ENCODE data around the gene FMNL3. TPM values are rescaled to one million over a fixed set of nuclear protein-coding genes. Genes with fewer than 3 reads are reported as not detected.

The FMNL3 gene
- total RNA-seq, 1 donor from 2014 or later = 11.0 TPM

DNA sequence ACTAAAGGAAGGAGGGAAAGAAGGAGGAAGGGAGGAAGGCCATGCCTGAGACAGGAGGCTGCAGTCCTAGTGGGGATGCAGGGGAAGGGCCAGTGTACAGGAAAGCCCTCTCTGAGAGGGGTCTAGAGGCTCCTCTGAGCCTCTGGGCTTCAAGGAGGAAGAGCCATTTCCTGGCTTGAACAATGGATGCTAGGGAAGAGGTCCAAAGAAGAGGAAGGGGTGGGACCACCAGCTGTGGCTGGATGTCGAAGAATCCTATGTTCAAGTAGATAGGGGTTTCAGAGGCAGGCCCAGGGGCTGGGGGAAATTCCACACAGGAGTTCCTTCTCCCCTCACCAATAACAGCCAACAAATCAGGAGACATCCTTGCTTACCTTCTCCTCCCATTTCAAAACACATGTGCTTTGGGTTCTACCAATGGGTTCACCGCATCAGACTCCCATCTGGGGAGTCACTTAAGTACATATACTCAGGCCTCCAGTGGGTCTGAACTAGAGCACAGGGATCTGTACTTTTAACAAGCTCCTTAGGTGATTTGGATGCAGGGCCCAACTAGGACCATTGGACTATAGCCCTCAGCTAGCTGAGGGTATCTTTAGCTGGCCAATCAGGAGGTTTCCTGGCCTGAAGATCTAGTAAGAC is 51.5 kb downstream of the FMNL3 start:
- Histone ChIP-seq H3K4me1 (no peaks in the 10 kb centered on the region), H3K9me3 (no peaks in the 10 kb centered on the region), H3K36me3 (peaks cover 0 to 17% of the 10 kb centered on the region in 2 donors), H3K27ac (no peak overlapping the region), H3K27me3 (no peaks in the 10 kb centered on the region), H3K4me3 (no peak overlapping the region)
- no peak for DNase-seq (ENCODE audit: extremely low spot score in 2 of 2)
- intact Hi-C loops (cut with DNase I) = no loop called here
- TF ChIP-seq POLR2A (IDR thresholded peaks at IDR 0.05) (no peak), POLR2AphosphoS5 (IDR thresholded peaks at IDR 0.05; ENCODE audit: insufficient read depth in 1 of 2, low read depth in 1 of 2) (no peak)
- TF ChIP-seq, protein P1, sequence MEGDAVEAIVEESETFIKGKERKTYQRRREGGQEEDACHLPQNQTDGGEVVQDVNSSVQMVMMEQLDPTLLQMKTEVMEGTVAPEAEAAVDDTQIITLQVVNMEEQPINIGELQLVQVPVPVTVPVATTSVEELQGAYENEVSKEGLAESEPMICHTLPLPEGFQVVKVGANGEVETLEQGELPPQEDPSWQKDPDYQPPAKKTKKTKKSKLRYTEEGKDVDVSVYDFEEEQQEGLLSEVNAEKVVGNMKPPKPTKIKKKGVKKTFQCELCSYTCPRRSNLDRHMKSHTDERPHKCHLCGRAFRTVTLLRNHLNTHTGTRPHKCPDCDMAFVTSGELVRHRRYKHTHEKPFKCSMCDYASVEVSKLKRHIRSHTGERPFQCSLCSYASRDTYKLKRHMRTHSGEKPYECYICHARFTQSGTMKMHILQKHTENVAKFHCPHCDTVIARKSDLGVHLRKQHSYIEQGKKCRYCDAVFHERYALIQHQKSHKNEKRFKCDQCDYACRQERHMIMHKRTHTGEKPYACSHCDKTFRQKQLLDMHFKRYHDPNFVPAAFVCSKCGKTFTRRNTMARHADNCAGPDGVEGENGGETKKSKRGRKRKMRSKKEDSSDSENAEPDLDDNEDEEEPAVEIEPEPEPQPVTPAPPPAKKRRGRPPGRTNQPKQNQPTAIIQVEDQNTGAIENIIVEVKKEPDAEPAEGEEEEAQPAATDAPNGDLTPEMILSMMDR (IDR thresholded peaks at IDR 0.05) = no peak

DNA sequence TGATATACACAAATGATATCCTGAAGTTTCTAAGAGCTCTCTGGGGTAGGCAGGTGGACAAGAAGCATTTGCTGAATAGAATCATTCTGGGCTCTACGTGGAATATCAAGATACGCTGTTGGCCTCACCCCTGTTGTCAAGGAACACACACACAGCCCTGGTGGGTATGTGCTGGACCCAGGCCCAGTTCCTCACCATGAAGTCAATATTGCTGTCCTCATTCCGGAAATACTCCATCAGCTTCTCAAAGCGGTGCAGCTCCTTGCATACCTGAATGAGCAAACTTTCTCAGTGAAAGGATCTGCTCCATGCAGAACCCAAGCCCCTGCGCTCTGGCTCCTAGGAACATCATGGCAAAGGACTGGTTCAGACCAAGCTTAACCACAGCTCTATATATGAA is 52.5 kb downstream of the FMNL3 start:
- peaks cover 0 to 23% of the 10 kb centered on the region in 2 donors for H3K36me3 ChIP-seq
- H3K27ac ChIP-seq = no peak overlapping the region
- no peak overlapping the region for H3K4me3 ChIP-seq
- intact Hi-C loops (cut with DNase I) = no loop called here
- no peaks in the 10 kb centered on the region for H3K4me1 ChIP-seq
- H3K27me3 ChIP-seq = no peaks in the 10 kb centered on the region
- no peak for DNase-seq (ENCODE audit: extremely low spot score in 2 of 2)
- TF ChIP-seq POLR2A (IDR thresholded peaks at IDR 0.05) (no peak), POLR2AphosphoS5 (IDR thresholded peaks at IDR 0.05; ENCODE audit: insufficient read depth in 1 of 2, low read depth in 1 of 2) (no peak)
- TF ChIP-seq, protein P1 (IDR thresholded peaks at IDR 0.05) = no peak
- H3K9me3 ChIP-seq = no peaks in the 10 kb centered on the region

GRCh38 chr12:49652921-49653520 is 54.2 kb downstream of the FMNL3 start:
- H3K36me3 ChIP-seq = peaks cover 0 to 30% of the 10 kb centered on the region in 2 donors
- no peak overlapping the region for H3K4me3 ChIP-seq
- DNase-seq (ENCODE audit: extremely low spot score in 2 of 2) = no peak
- H3K27ac ChIP-seq = no peak overlapping the region
- no peaks in the 10 kb centered on the region for H3K9me3 ChIP-seq
- no peaks in the 10 kb centered on the region for H3K4me1 ChIP-seq
- TF ChIP-seq POLR2AphosphoS5 (IDR thresholded peaks at IDR 0.05; ENCODE audit: insufficient read depth in 1 of 2, low read depth in 1 of 2) = no peak
- no peak for TF ChIP-seq POLR2A (IDR thresholded peaks at IDR 0.05)
- TF ChIP-seq, protein P1 (IDR thresholded peaks at IDR 0.05) = no peak
- H3K27me3 ChIP-seq = no peaks in the 10 kb centered on the region
- intact Hi-C loops (cut with DNase I) = no loop called here

GRCh38 chr12:49651855-49652254 is 55.4 kb downstream of the FMNL3 start:
- Histone ChIP-seq H3K4me1 (no peaks in the 10 kb centered on the region), H3K4me3 (no peak overlapping the region), H3K9me3 (no peaks in the 10 kb centered on the region), H3K36me3 (peaks cover 0 to 30% of the 10 kb centered on the region in 2 donors), H3K27me3 (no peaks in the 10 kb centered on the region), H3K27ac (no peak overlapping the region)
- TF ChIP-seq POLR2AphosphoS5 (IDR thresholded peaks at IDR 0.05; ENCODE audit: insufficient read depth in 1 of 2, low read depth in 1 of 2) (no peak), POLR2A (IDR thresholded peaks at IDR 0.05) (no peak)
- TF ChIP-seq, protein P1 (IDR thresholded peaks at IDR 0.05) = no peak
- intact Hi-C loops (cut with DNase I) = no loop called here
- DNase-seq (ENCODE audit: extremely low spot score in 2 of 2) = no peak

- TF ChIP-seq POLR2A (IDR thresholded peaks at IDR 0.05) (no peak), POLR2AphosphoS5 (IDR thresholded peaks at IDR 0.05; ENCODE audit: insufficient read depth in 1 of 2, low read depth in 1 of 2) (no peak)
- Histone ChIP-seq H3K27me3 (no peaks in the 10 kb centered on the region), H3K4me3 (no peak overlapping the region), H3K36me3 (peaks cover 0 to 31% of the 10 kb centered on the region in 2 donors), H3K4me1 (no peaks in the 10 kb centered on the region), H3K27ac (no peak overlapping the region), H3K9me3 (no peaks in the 10 kb centered on the region)
- intact Hi-C loops (cut with DNase I) = no loop called here
- DNase-seq (ENCODE audit: extremely low spot score in 2 of 2) = no peak
These were observed 57.3 kb downstream of the FMNL3 start for GRCh38 chr12:49649892-49650291.

Measured in vagina (tissue), 2 donors.